GM21447 (cell line): Measurements from ENCODE around the gene KCNT1.

ENCODE experiments used
- ATAC-seq: cut with Tn5 transposase; IDR thresholded peaks from one replicate; pipeline ENCODE4 v1.9.1; 2021; ENCODE audit not compliant: unreplicated experiment

Gene KCNT1

GRCh38 chr9:135744333-135745070, 42.5 kb downstream of the KCNT1 start:
- no peak for ATAC-seq

GRCh38 chr9:135745189-135745588, 43.2 kb downstream of the KCNT1 start:
- ATAC-seq: no peak

- ATAC-seq: no peak
Measured at GRCh38 chr9:135745686-135746324, 43.8 kb downstream of the KCNT1 start.

- ATAC-seq: no peak
Measured at GRCh38 chr9:135746565-135746964, 44.6 kb downstream of the KCNT1 start.

GRCh38 chr9:135747311-135747710, 45.3 kb downstream of the KCNT1 start:
- ATAC-seq: no peak

- ATAC-seq: no peak
Measured at GRCh38 chr9:135748676-135749075, 46.7 kb downstream of the KCNT1 start.

GRCh38 chr9:135749171-135750045, 47.4 kb downstream of the KCNT1 start:
- ATAC-seq: no peak

- no peak for ATAC-seq
Measured at GRCh38 chr9:135750786-135751185, 48.8 kb downstream of the KCNT1 start.

GRCh38 chr9:135751501-135751900, 49.5 kb downstream of the KCNT1 start:
- no peak for ATAC-seq

GRCh38 chr9:135752281-135753204, 50.6 kb downstream of the KCNT1 start:
- no peak for ATAC-seq

- no peak for ATAC-seq
Measured at GRCh38 chr9:135753391-135754105, 51.6 kb downstream of the KCNT1 start.

- ATAC-seq: no peak
Measured at GRCh38 chr9:135756576-135756975, 54.6 kb downstream of the KCNT1 start.

GRCh38 chr9:135757356-135757755, 55.4 kb downstream of the KCNT1 start:
- ATAC-seq: no peak

GRCh38 chr9:135758056-135758455, 56.1 kb downstream of the KCNT1 start:
- ATAC-seq: no peak

GRCh38 chr9:135758870-135759269, 56.9 kb downstream of the KCNT1 start:
- no peak for ATAC-seq

GRCh38 chr9:135759676-135760300, 57.8 kb downstream of the KCNT1 start:
- ATAC-seq: no peak

GRCh38 chr9:135760465-135760864, 58.5 kb downstream of the KCNT1 start:
- ATAC-seq: no peak

- ATAC-seq: no peak
Measured at GRCh38 chr9:135761150-135761844, 59.3 kb downstream of the KCNT1 start.

GRCh38 chr9:135761845-135762168, 59.8 kb downstream of the KCNT1 start:
- no peak for ATAC-seq
